MM.1S (cell line): ENCODE results near the gene BICDL1.

Source experiments
- CTCF ChIP-seq: fragments of 300-600 bp; sonication (generic); IDR thresholded peaks from 2 replicates; pipeline ENCODE4 v1.5.1; 2016; ENCODE audit warnings: antibody characterized with exemption, low read length, mixed read lengths
- EZH2 ChIP-seq: fragments of 300-600 bp; sonication (generic); optimal IDR thresholded peaks from 2 replicates; pipeline ENCODE3; 2017; ENCODE audit warnings: low read depth, mild to moderate bottlenecking, antibody characterized with exemption, low read length, mixed read lengths
- EZH2phosphoT487 ChIP-seq: fragments of 300-600 bp; sonication (generic); IDR thresholded peaks from 2 replicates; pipeline ENCODE4 v1.6.1; 2018; ENCODE audit warnings: antibody characterized with exemption, low read length

- TF ChIP-seq CTCF (no peak), EZH2phosphoT487 (no peak), EZH2 (no peak)
Measured at GRCh38 chr12:120049426-120049825, 60.4 kb downstream of the BICDL1 start.
